OCI-LY3 (cell line): Measurements from ENCODE around the gene PDLIM4.

Source experiments
- H2AFZ ChIP-seq: fragments of 200-600, 300-600 bp; shearing (Covaris generic); 2 replicates; pipeline ENCODE4 v1.6.0; 2014; ENCODE audit warnings: antibody characterized with exemption, low read depth, low read length
- H3K27ac ChIP-seq: fragments of 200-600, 300-600 bp; sonication (generic); 2 replicates; pipeline ENCODE4 v1.5.1; 2014; ENCODE audit warnings: mild to moderate bottlenecking, low read length, moderate library complexity, mixed read lengths
- H3K27me3 ChIP-seq: fragments of 200-600, 300-600 bp; sonication (generic); 2 replicates; pipeline ENCODE4 v1.6.1; 2014; ENCODE audit warnings: low read depth, low read length, mixed read lengths
- H3K36me3 ChIP-seq: fragments of 200-600, 300-600 bp; sonication (generic); replicated peaks from 2 replicates; pipeline ENCODE3; 2014; ENCODE audit warnings: low read depth, low read length, mixed read lengths
- H3K4me1 ChIP-seq: fragments of 300-600, 200-600 bp; sonication (generic); 2 replicates; pipeline ENCODE4 v1.6.1; 2014; ENCODE audit warnings: low read length, mixed read lengths
- H3K4me2 ChIP-seq: fragments of 200-600, 300-600 bp; sonication (generic); 2 replicates; pipeline ENCODE4 v1.6.1; 2014; ENCODE audit warnings: low read length, mixed read lengths
- H3K4me3 ChIP-seq: fragments of 300-600, 200-600 bp; sonication (generic); 2 replicates; pipeline ENCODE4 v1.5.1; 2014; ENCODE audit warnings: antibody characterized with exemption, mild to moderate bottlenecking, low read length, moderate library complexity
- H3K79me2 ChIP-seq: fragments of 300-600, 200-600 bp; shearing (Covaris generic); 2 replicates; pipeline ENCODE4 v1.6.1; 2014; ENCODE audit warnings: mild to moderate bottlenecking, low read length, mixed read lengths
- H3K9ac ChIP-seq: fragments of 300-600, 200-600 bp; shearing (Covaris generic); 2 replicates; pipeline ENCODE4 v1.6.0; 2014; ENCODE audit warnings: mild to moderate bottlenecking, low read length, moderate library complexity
- H3K9me3 ChIP-seq: fragments of 200-600, 300-600 bp; shearing (Covaris generic); 2 replicates; pipeline ENCODE4 v1.6.1; 2014; ENCODE audit warnings: low read length, mixed read lengths; ENCODE audit not compliant: insufficient read depth
- H4K20me1 ChIP-seq: fragments of 200-600, 300-600 bp; sonication (generic); 2 replicates; pipeline ENCODE4 v1.6.1; 2016; ENCODE audit warnings: low read length, mixed read lengths; ENCODE audit not compliant: insufficient read depth
- CTCF ChIP-seq: fragments of 200-600, 300-600 bp; sonication (generic); IDR thresholded peaks from 2 replicates; pipeline ENCODE4 v1.5.1; 2014; ENCODE audit warnings: antibody characterized with exemption, low read length, low read depth
- EZH2phosphoT487 ChIP-seq: fragments of 200-600 bp; shearing (Covaris generic); IDR thresholded peaks from 2 replicates; pipeline ENCODE4 v1.6.1; 2018; ENCODE audit warnings: antibody characterized with exemption, mixed run types, low read depth

The PDLIM4 gene

GRCh38 chr5:132260714-132261551, 3.4 kb downstream of the PDLIM4 start:
- H3K9ac ChIP-seq = no peak overlapping the region
- H3K27me3 ChIP-seq = no peaks in the 10 kb centered on the region
- no peaks in the 10 kb centered on the region for H3K79me2 ChIP-seq
- H3K4me1 ChIP-seq = no peaks in the 10 kb centered on the region
- no peak overlapping the region for H2AFZ ChIP-seq
- no peaks in the 10 kb centered on the region for H3K9me3 ChIP-seq
- no peaks in the 10 kb centered on the region for H4K20me1 ChIP-seq
- H3K27ac ChIP-seq = no peak overlapping the region
- H3K4me2 ChIP-seq = no peak overlapping the region
- TF ChIP-seq CTCF (no peak), EZH2phosphoT487 (no peak)
- no peak overlapping the region for H3K4me3 ChIP-seq
- H3K36me3 ChIP-seq = no peaks in the 10 kb centered on the region

- Histone ChIP-seq H2AFZ (no peak overlapping the region), H3K4me1 (no peaks in the 10 kb centered on the region), H3K4me2 (no peak overlapping the region), H3K36me3 (no peaks in the 10 kb centered on the region), H3K9ac (no peak overlapping the region), H3K4me3 (no peak overlapping the region), H4K20me1 (no peaks in the 10 kb centered on the region), H3K27ac (no peak overlapping the region), H3K9me3 (no peaks in the 10 kb centered on the region), H3K27me3 (no peaks in the 10 kb centered on the region), H3K79me2 (no peaks in the 10 kb centered on the region)
- TF ChIP-seq CTCF (no peak), EZH2phosphoT487 (no peak)
Observed at GRCh38 chr5:132261881-132262845, 4.7 kb downstream of the PDLIM4 start.

- Histone ChIP-seq H3K4me1 (peaks cover 4% of the 10 kb centered on the region), H2AFZ (no peak overlapping the region), H3K36me3 (no peaks in the 10 kb centered on the region), H3K9ac (no peak overlapping the region), H3K4me2 (no peak overlapping the region), H3K79me2 (no peaks in the 10 kb centered on the region), H3K27ac (no peak overlapping the region), H3K9me3 (no peaks in the 10 kb centered on the region), H3K4me3 (no peak overlapping the region), H3K27me3 (no peaks in the 10 kb centered on the region), H4K20me1 (no peaks in the 10 kb centered on the region)
- TF ChIP-seq CTCF (no peak), EZH2phosphoT487 (no peak)
Observed at GRCh38 chr5:132262882-132263547, 5.5 kb downstream of the PDLIM4 start.
